ENCODE data around the gene DYDC2. TPM values are rescaled to one million over a fixed set of nuclear protein-coding genes. Genes with fewer than 3 reads are reported as not detected.

DYDC2 gene
- total RNA-seq, 2 experiments from 2014 or later = not detected

GRCh38 chr10:80407812-80408241 lies 51.2 kb downstream of the DYDC2 start:
- DNase-seq = peak in 4 of 14 experiments; percentile 2 to 37 (median 26)
- intact Hi-C loops (cut with DNase I, micrococcal nuclease) = no loop called here
- CTCF ChIA-PET = interaction anchor here (0.7 to 1.9 kb wide), 5 partner anchors 25 to 953 kb away, joined by 3 to 10 read pairs (median 3); no protein-coding TSS in a partner anchor
- peaks cover 4% of the 10 kb centered on the region for H3K36me3 Mint-ChIP-seq (ENCODE audit: low read depth)
- H3K4me3 ChIP-seq (ENCODE audit: low read length) = peak overlapping the region; percentile 83
- H3K27me3 Mint-ChIP-seq = no peaks in the 10 kb centered on the region
- no peak for TF ChIP-seq CTCF (IDR thresholded peaks at IDR 0.05)
- H3K9me3 ChIP-seq (ENCODE audit: control insufficient read depth in 1 of 2, insufficient read depth in 1 of 2, low read length in 2 of 2) = no peaks in the 10 kb centered on the region
- peak overlapping the region; percentile 94 for H3K4me3 Mint-ChIP-seq
- peaks cover 44% of the 10 kb centered on the region for H3K4me1 Mint-ChIP-seq (ENCODE audit: low read depth)
- no peaks in the 10 kb centered on the region for H3K9me3 Mint-ChIP-seq
- no peaks in the 10 kb centered on the region for H3K36me3 ChIP-seq (ENCODE audit: insufficient read depth, low read length)
- H3K27ac Mint-ChIP-seq = peak overlapping the region; percentile 45
- no peaks in the 10 kb centered on the region for H3K27me3 ChIP-seq (ENCODE audit: control insufficient read depth in 1 of 2, insufficient read depth in 2 of 2, low read length in 2 of 2)
- POLR2A ChIA-PET = interaction anchor here (0.5 to 1.7 kb wide), 17 partner anchors 20 to 220 kb away, joined by 3 to 8 read pairs (median 4); no protein-coding TSS in a partner anchor
- peak; percentile 33 for ATAC-seq (ENCODE audit: poor library complexity)
- H3K4me1 ChIP-seq (ENCODE audit: insufficient read depth, low read length) = peaks cover 19% of the 10 kb centered on the region
- peak overlapping the region in 1 of 2 donors; percentile 10 for H3K27ac ChIP-seq (ENCODE audit: low read depth in 1 of 2, low read length in 2 of 2)

- H3K27ac Mint-ChIP-seq = peak within 1 kb of the TSS; percentile 69
- H3K27ac ChIP-seq (ENCODE audit: low read depth in 1 of 2, low read length in 2 of 2) = peak within 1 kb of the TSS in 1 of 2 donors; percentile 10
- no peaks in the 10 kb centered on the region for H3K27me3 ChIP-seq (ENCODE audit: control insufficient read depth in 1 of 2, insufficient read depth in 2 of 2, low read length in 2 of 2)
- ChIA-PET POLR2A (interaction anchor here (0.5 to 1.7 kb wide), 17 partner anchors 20 to 221 kb away, joined by 3 to 8 read pairs (median 4); no protein-coding TSS in a partner anchor), CTCF (interaction anchor here (0.7 to 1.9 kb wide), 4 partner anchors 25 to 97 kb away, joined by 3 to 10 read pairs (median 4); no protein-coding TSS in a partner anchor)
- H3K4me3 Mint-ChIP-seq = peak within 1 kb of the TSS; percentile 94
- no peak for TF ChIP-seq CTCF (IDR thresholded peaks at IDR 0.05)
- peaks cover 19% of the 10 kb centered on the region for H3K4me1 ChIP-seq (ENCODE audit: insufficient read depth, low read length)
- DNase-seq (peak; percentile 61 to 89 (median 76)), ATAC-seq (ENCODE audit: poor library complexity) (peak; percentile 95)
- H3K4me3 ChIP-seq (ENCODE audit: low read length) = peak within 1 kb of the TSS; percentile 83
- no peaks in the 10 kb centered on the region for H3K36me3 ChIP-seq (ENCODE audit: insufficient read depth, low read length)
- intact Hi-C loops (cut with DNase I, micrococcal nuclease) = no loop called here
- no peaks in the 10 kb centered on the region for H3K27me3 Mint-ChIP-seq
- H3K9me3 Mint-ChIP-seq = no peaks in the 10 kb centered on the region
- no peaks in the 10 kb centered on the region for H3K9me3 ChIP-seq (ENCODE audit: control insufficient read depth in 1 of 2, insufficient read depth in 1 of 2, low read length in 2 of 2)
- H3K4me1 Mint-ChIP-seq (ENCODE audit: low read depth) = peaks cover 50% of the 10 kb centered on the region
- H3K36me3 Mint-ChIP-seq (ENCODE audit: low read depth) = peaks cover 4% of the 10 kb centered on the region
Observed at GRCh38 chr10:80408242-80409101, 51.9 kb downstream of the DYDC2 start, which contains the start of gene PRXL2A. TSS of gene PRXL2A (plus strand) at chr10:80408551. CDS start at chr10:80420468, 11,917 bp downstream.

GRCh38 chr10:80409121-80409520 lies 52.5 kb downstream of the DYDC2 start:
- H3K36me3 Mint-ChIP-seq (ENCODE audit: low read depth) = peaks cover 4% of the 10 kb centered on the region
- peak overlapping the region; percentile 83 for H3K4me3 Mint-ChIP-seq
- Histone ChIP-seq H3K4me3 (ENCODE audit: low read length) (peak overlapping the region; percentile 83), H3K4me1 (ENCODE audit: insufficient read depth, low read length) (peaks cover 19% of the 10 kb centered on the region), H3K9me3 (ENCODE audit: control insufficient read depth in 1 of 2, insufficient read depth in 1 of 2, low read length in 2 of 2) (no peaks in the 10 kb centered on the region), H3K36me3 (ENCODE audit: insufficient read depth, low read length) (no peaks in the 10 kb centered on the region), H3K27ac (ENCODE audit: low read depth in 1 of 2, low read length in 2 of 2) (no peak overlapping the region), H3K27me3 (ENCODE audit: control insufficient read depth in 1 of 2, insufficient read depth in 2 of 2, low read length in 2 of 2) (no peaks in the 10 kb centered on the region)
- peaks cover 57% of the 10 kb centered on the region for H3K4me1 Mint-ChIP-seq (ENCODE audit: low read depth)
- ChIA-PET CTCF (interaction anchor here (0.7 to 0.9 kb wide), 2 partner anchors 31 to 44 kb away, joined by 3 to 4 read pairs; no protein-coding TSS in a partner anchor), POLR2A (no interaction called here)
- TF ChIP-seq CTCF (IDR thresholded peaks at IDR 0.05) = no peak
- H3K27me3 Mint-ChIP-seq = no peaks in the 10 kb centered on the region
- no peaks in the 10 kb centered on the region for H3K9me3 Mint-ChIP-seq
- DNase-seq (no peak), ATAC-seq (ENCODE audit: poor library complexity) (no peak)
- peak overlapping the region; percentile 69 for H3K27ac Mint-ChIP-seq
- intact Hi-C loops (cut with DNase I, micrococcal nuclease) = no loop called here

All from CD4-positive, alpha-beta T cell (primary cell).